Endothelial cell of umbilical vein (primary cell): Measurements from ENCODE around the gene EPAS1.

Experiments
- EZH2 ChIP-seq: IDR thresholded peaks from 2 replicates; pipeline ENCODE4 v1.6.1; 2012; ENCODE audit warnings: borderline replicate concordance, low read depth, mild to moderate bottlenecking, moderate library complexity, low read length, inconsistent platforms; ENCODE audit not compliant: severe bottlenecking
- JUN ChIP-seq: IDR thresholded peaks from 2 replicates; pipeline ENCODE4 v1.6.1; 2011; ENCODE audit warnings: borderline replicate concordance, low read depth; ENCODE audit not compliant: insufficient read length, insufficient read depth
- MYC ChIP-seq: IDR thresholded peaks from one replicate; pipeline ENCODE4 v1.6.1; 2011; ENCODE audit warnings: mild to moderate bottlenecking, low read depth, low read length
- POLR2A ChIP-seq: IDR thresholded peaks from 2 replicates; pipeline ENCODE4 v1.6.1; 2012; ENCODE audit warnings: low read depth, mild to moderate bottlenecking, control low read depth, low read length
- TF ChIP-seq, protein P1 (sequence below), 2 donors: IDR thresholded peaks; 1 replicate in 1 of 2; 2 replicates in 1 of 2; pipeline ENCODE4 v1.5.1; 2011; ENCODE audit warnings: low read length in 2 of 2, mild to moderate bottlenecking in 2 of 2, moderate library complexity in 2 of 2, control low read depth in 1 of 2, inconsistent platforms in 1 of 2, low read depth in 1 of 2; ENCODE audit not compliant: insufficient read depth in 1 of 2; ENCODE audit errors: extremely low read depth in 1 of 2

DNA sequence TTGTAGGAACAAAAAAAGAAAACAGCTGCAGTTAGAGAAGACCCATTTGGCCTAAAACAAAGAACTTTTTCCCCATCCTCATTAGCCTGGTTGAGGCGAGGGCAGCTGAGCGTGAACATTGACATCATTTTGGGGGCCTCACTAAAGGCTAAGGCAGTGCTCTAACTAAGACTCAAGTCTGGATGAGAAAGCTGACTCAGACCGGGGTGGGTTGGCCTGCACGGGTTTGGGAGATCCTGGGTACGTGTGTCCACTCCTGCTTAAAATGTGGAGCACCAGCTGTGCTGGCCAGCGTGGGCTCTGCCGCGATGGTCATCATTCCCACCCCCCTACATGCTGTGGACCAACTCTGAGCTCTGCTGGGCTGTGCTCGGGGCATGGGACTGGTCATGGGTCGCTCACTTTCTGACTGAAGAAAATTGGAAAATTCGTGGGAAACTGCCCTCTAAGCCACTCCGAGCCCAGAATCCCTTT lies 96.2 kb downstream of the EPAS1 start:
- TF ChIP-seq, protein P1, sequence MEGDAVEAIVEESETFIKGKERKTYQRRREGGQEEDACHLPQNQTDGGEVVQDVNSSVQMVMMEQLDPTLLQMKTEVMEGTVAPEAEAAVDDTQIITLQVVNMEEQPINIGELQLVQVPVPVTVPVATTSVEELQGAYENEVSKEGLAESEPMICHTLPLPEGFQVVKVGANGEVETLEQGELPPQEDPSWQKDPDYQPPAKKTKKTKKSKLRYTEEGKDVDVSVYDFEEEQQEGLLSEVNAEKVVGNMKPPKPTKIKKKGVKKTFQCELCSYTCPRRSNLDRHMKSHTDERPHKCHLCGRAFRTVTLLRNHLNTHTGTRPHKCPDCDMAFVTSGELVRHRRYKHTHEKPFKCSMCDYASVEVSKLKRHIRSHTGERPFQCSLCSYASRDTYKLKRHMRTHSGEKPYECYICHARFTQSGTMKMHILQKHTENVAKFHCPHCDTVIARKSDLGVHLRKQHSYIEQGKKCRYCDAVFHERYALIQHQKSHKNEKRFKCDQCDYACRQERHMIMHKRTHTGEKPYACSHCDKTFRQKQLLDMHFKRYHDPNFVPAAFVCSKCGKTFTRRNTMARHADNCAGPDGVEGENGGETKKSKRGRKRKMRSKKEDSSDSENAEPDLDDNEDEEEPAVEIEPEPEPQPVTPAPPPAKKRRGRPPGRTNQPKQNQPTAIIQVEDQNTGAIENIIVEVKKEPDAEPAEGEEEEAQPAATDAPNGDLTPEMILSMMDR (IDR thresholded peaks at IDR 0.05; ENCODE audit: extremely low read depth in 1 of 2, insufficient read depth in 1 of 2, low read depth in 1 of 2, low read length in 2 of 2): no peak
- TF ChIP-seq JUN (no peak), POLR2A (no peak), MYC (no peak), EZH2 (no peak)
